PC-3 (cell line): Measurements from ENCODE around the gene USP15. TPM values are rescaled to one million over a fixed set of nuclear protein-coding genes. Genes with fewer than 3 reads are reported as not detected.

Experiments
- ATAC-seq: fragments of 200-7000 bp; cut with Tn5 transposase; 2 replicates; pipeline ENCODE4 v1.9.1; 2020; ENCODE audit warnings: mild to moderate bottlenecking, moderate library complexity
- BruUV-seq: library from RNA; stranded (reverse); fragments of 400-500 nt; replicated peaks from 2 replicates; lab custom pipeline; 2021; lab: Mats Ljungman, UMichigan
- CTCF ChIA-PET: fragments of 300-600 bp; sonication (Branson Sonifier 250); formaldehyde crosslinking; loops from one replicate; lab custom pipeline; 2022; ENCODE audit warnings: antibody characterized with exemption; lab: Charles Lee
- POLR2A ChIA-PET: fragments of 300-600 bp; sonication (Branson Sonifier 250); formaldehyde crosslinking; loops from one replicate; lab custom pipeline; 2022; ENCODE audit warnings: antibody characterized with exemption; ENCODE audit not compliant: unreplicated experiment; lab: Charles Lee
- DNase-seq: peaks from one replicate; pipeline ENCODE4 v3.0.0-alpha.2; 2015
- H2AFZ ChIP-seq: fragments of 300-600 bp; sonication (generic); 2 replicates; pipeline ENCODE4 v1.6.0; 2016; ENCODE audit warnings: antibody characterized with exemption, low read length
- H3F3A ChIP-seq: fragments of 300-600 bp; sonication (generic); one replicate; pipeline ENCODE4 v1.6.0; 2017; ENCODE audit warnings: antibody characterized with exemption, low read length, control low read depth, mild to moderate bottlenecking; ENCODE audit not compliant: unreplicated experiment
- H3K27ac ChIP-seq: fragments of 300-600 bp; sonication (generic); 2 replicates; pipeline ENCODE4 v1.5.1; 2016; ENCODE audit warnings: mild to moderate bottlenecking, low read length
- H3K27me3 ChIP-seq: fragments of 300-600 bp; sonication (generic); 2 replicates; pipeline ENCODE4 v1.6.1; 2016; ENCODE audit warnings: low read length, mixed read lengths
- H3K36me3 ChIP-seq: fragments of 300-600 bp; sonication (generic); 2 replicates; pipeline ENCODE4 v1.6.1; 2016; ENCODE audit warnings: low read depth, mixed run types, low read length, mixed read lengths
- H3K4me1 ChIP-seq: fragments of 300-600 bp; sonication (generic); 2 replicates; pipeline ENCODE4 v1.5.1; 2016; ENCODE audit warnings: low read length; ENCODE audit not compliant: insufficient read depth
- H3K4me2 ChIP-seq: fragments of 300-600 bp; sonication (generic); 2 replicates; pipeline ENCODE4 v1.6.0; 2016; ENCODE audit warnings: low read length
- H3K4me3 ChIP-seq: fragments of 300-600 bp; sonication (generic); 2 replicates; pipeline ENCODE4 v1.5.1; 2016; ENCODE audit warnings: mild to moderate bottlenecking, low read length, mixed read lengths
- H3K79me2 ChIP-seq: fragments of 300-600 bp; sonication (generic); 2 replicates; pipeline ENCODE4 v1.6.1; 2017; ENCODE audit warnings: low read length, mixed read lengths
- H3K9ac ChIP-seq: fragments of 300-600 bp; sonication (generic); 2 replicates; pipeline ENCODE4 v1.6.0; 2016; ENCODE audit warnings: mild to moderate bottlenecking, low read length
- H3K9me2 ChIP-seq: fragments of 300-600 bp; sonication (generic); replicated peaks from 2 replicates; pipeline ENCODE4 v1.6.1; 2016; ENCODE audit warnings: mixed run types, low read length, mixed read lengths
- H3K9me3 ChIP-seq: fragments of 300-600 bp; sonication (generic); 2 replicates; pipeline ENCODE4 v1.6.1; 2016; ENCODE audit warnings: low read length, mixed read lengths
- H4K20me1 ChIP-seq: fragments of 300-600 bp; sonication (generic); 2 replicates; pipeline ENCODE4 v1.6.1; 2016; ENCODE audit warnings: low read length, mixed read lengths
- EZH2 ChIP-seq: fragments of 300-600 bp; sonication (generic); IDR thresholded peaks from one replicate; pipeline ENCODE4 v1.6.1; 2017; ENCODE audit warnings: antibody characterized with exemption, mild to moderate bottlenecking, low read length; ENCODE audit not compliant: unreplicated experiment
- EZH2phosphoT487 ChIP-seq: fragments of 300-600 bp; sonication (generic); IDR thresholded peaks from 2 replicates; pipeline ENCODE4 v1.6.1; 2018; ENCODE audit warnings: mild to moderate bottlenecking, antibody characterized with exemption, low read length, borderline replicate concordance
- intact Hi-C: fragments of 100-400 bp; cut with micrococcal nuclease; formaldehyde crosslinking; loops from 2 replicates; pipeline ENCODE4 v1.9.0; 2023
- total RNA-seq: library from RNA; depleted of rRNA; stranded (reverse); fragments of >200 nt; gene quantifications from 2 replicates; pipeline ENCODE4 v1.2.3, GENCODE V29; 2014
- TF ChIP-seq, protein P1 (sequence below): fragments of 300-600 bp; sonication (generic); conservative IDR thresholded peaks from 2 replicates; pipeline ENCODE4 v1.5.1; 2017; ENCODE audit warnings: antibody characterized with exemption, low read depth, mild to moderate bottlenecking, low read length

The USP15 gene
- total RNA-seq, 1 experiment from 2014 or later, result 46.1 TPM

- Histone ChIP-seq H3K27ac (no peak overlapping the region), H2AFZ (peak overlapping the region; percentile 98), H3K4me1 (no peaks in the 10 kb centered on the region), H3K4me2 (peak overlapping the region; percentile 93), H3F3A (no peaks in the 10 kb centered on the region), H4K20me1 (no peaks in the 10 kb centered on the region), H3K9me3 (no peaks in the 10 kb centered on the region), H3K4me3 (peak overlapping the region; percentile 70), H3K9me2 (no peaks in the 10 kb centered on the region), H3K9ac (no peak overlapping the region), H3K27me3 (0 out of 2 replicates have a peak, but pooled peaks cover 5% of the 10 kb centered on the region), H3K79me2 (no peaks in the 10 kb centered on the region), H3K36me3 (no peaks in the 10 kb centered on the region)
- intact Hi-C loops, result loop anchor here (5.0 to 10.0 kb wide), 3 partner anchors 91 to 499 kb away; partner anchors contain the start of gene PPM1H
- no TSS peak for BruUV-seq
- ChIA-PET POLR2A (no interaction called here), CTCF (interaction anchor here (0.6 kb wide), 2 partner anchors 87 to 110 kb away, joined by 3 read pairs; no protein-coding TSS in a partner anchor)
- ATAC-seq, result no peak
- TF ChIP-seq EZH2phosphoT487 (no peak), EZH2 (no peak)
- TF ChIP-seq, protein P1, sequence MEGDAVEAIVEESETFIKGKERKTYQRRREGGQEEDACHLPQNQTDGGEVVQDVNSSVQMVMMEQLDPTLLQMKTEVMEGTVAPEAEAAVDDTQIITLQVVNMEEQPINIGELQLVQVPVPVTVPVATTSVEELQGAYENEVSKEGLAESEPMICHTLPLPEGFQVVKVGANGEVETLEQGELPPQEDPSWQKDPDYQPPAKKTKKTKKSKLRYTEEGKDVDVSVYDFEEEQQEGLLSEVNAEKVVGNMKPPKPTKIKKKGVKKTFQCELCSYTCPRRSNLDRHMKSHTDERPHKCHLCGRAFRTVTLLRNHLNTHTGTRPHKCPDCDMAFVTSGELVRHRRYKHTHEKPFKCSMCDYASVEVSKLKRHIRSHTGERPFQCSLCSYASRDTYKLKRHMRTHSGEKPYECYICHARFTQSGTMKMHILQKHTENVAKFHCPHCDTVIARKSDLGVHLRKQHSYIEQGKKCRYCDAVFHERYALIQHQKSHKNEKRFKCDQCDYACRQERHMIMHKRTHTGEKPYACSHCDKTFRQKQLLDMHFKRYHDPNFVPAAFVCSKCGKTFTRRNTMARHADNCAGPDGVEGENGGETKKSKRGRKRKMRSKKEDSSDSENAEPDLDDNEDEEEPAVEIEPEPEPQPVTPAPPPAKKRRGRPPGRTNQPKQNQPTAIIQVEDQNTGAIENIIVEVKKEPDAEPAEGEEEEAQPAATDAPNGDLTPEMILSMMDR, result no peak
- no peak for DNase-seq
Observed at GRCh38 chr12:62436164-62436503, 175.9 kb downstream of the USP15 start.

DNA sequence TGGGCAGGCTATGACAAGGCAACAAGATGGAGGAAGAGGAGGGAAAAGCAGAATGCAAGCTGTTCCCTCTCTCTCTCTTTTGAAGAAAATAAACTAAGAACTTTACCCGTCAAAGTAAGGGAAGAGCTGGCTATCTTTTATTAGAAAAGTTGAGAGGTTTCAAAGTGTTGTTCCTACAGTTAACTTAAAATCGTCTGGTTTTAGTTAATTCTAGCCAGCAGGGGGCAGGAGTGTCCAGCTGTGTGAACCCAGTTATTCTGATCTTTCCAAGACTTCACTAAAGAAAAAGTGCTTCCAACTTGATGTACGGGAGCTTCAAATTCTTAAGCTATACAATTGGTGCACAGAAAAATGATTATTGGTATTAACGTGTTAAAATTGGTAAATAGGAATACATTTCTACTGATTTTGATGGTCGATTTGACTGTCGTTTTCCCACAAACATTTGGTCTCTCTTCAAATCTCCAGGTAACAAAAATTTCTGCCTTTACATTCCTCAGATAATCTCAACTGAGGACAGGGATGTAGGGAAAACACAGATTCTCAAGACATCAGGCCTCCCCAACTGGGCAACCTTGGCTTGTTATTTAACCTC is 178.0 kb downstream of the USP15 start:
- Histone ChIP-seq H3K4me2 (no peak overlapping the region), H3F3A (no peaks in the 10 kb centered on the region), H3K27me3 (no peaks in the 10 kb centered on the region), H3K4me1 (no peaks in the 10 kb centered on the region), H3K27ac (no peak overlapping the region), H3K9me3 (peaks cover 12% of the 10 kb centered on the region; the same call in 1 of the 2 replicates), H3K36me3 (no peaks in the 10 kb centered on the region), H3K9ac (no peak overlapping the region), H2AFZ (peak overlapping the region; percentile 3), H4K20me1 (no peaks in the 10 kb centered on the region), H3K4me3 (no peak overlapping the region), H3K79me2 (no peaks in the 10 kb centered on the region), H3K9me2 (no peaks in the 10 kb centered on the region)
- ATAC-seq (no peak; the same call in 1 of the 2 replicates), DNase-seq (peak; percentile 75)
- ChIA-PET CTCF (interaction anchor here (0.6 to 1.2 kb wide), 5 partner anchors 20 to 630 kb away, joined by 3 to 4 read pairs (median 4); no protein-coding TSS in a partner anchor), POLR2A (interaction anchor here (0.6 kb wide), 1 partner anchor 630 kb away, joined by 3 read pairs; no protein-coding TSS in a partner anchor)
- TF ChIP-seq EZH2phosphoT487 (no peak), EZH2 (no peak)
- TF ChIP-seq, protein P1, result peak; percentile 85
- BruUV-seq, result no TSS peak
- intact Hi-C loops, result loop anchor here (1.0 to 10.0 kb wide), 7 partner anchors 89 to 630 kb away; partner anchors contain the start of gene PPM1H
